ENCODE results near the gene MOSMO. TPM values are rescaled to one million over a fixed set of nuclear protein-coding genes. Genes with fewer than 3 reads are reported as not detected.

MOSMO gene
- total and polyA plus RNA-seq, 2 of the 13 experiments (the other 11 are each of a cell fraction or from before 2014, with no cell fraction given) = 26.7 to 32.6 TPM

GRCh38 chr16:22007509-22008214 lies at the start of gene MOSMO (continued):
- TF ChIP-seq ZBED4 (CRISPR knock-in tag; IDR thresholded peaks at IDR 0.05; ENCODE audit: borderline replicate concordance) = peak; percentile 77; the same call in 1 of the 2 replicates
- no peak; the same call in 1 of the 2 replicates for TF ChIP-seq RNF2 (conservative IDR thresholded peaks at IDR 0.05; ENCODE audit: low read depth)
- peak; percentile 55; the same call in 1 of the 2 replicates for TF ChIP-seq MYC (CRISPR knock-in tag; IDR thresholded peaks at IDR 0.05; ENCODE audit: borderline replicate concordance)
- no peak for TF ChIP-seq ZNF234 (CRISPR knock-in tag; conservative IDR thresholded peaks at IDR 0.05)
- TF ChIP-seq ZNF121 (CRISPR knock-in tag; IDR thresholded peaks at IDR 0.05) = peak; percentile 47; the same call in 1 of the 2 replicates
- TF ChIP-seq TGIF2 (CRISPR knock-in tag; IDR thresholded peaks at IDR 0.05) = peak; percentile 77
- TF ChIP-seq RFX5 (IDR thresholded peaks at IDR 0.05; ENCODE audit: low read depth, low read length) = peak; percentile 50; the same call in 1 of the 2 replicates
- peak; percentile 16; the same call in 1 of the 2 replicates for TF ChIP-seq ARID5B (CRISPR knock-in tag; IDR thresholded peaks at IDR 0.05)
- TF ChIP-seq ZNF710 (CRISPR knock-in tag; IDR thresholded peaks at IDR 0.05; ENCODE audit: borderline replicate concordance) = peak; percentile 73; the same call in 1 of the 2 replicates
- 0 out of 2 replicates have a peak, but pooled peaks have one; percentile 0 for TF ChIP-seq HIC2 (CRISPR knock-in tag; IDR thresholded peaks at IDR 0.05; ENCODE audit: low read depth)
- TF ChIP-seq MED1 (CRISPR knock-in tag; IDR thresholded peaks at IDR 0.05) = peak; percentile 49
- TF ChIP-seq RBFOX2 (IDR thresholded peaks at IDR 0.05; ENCODE audit: low read depth, low read length) = peak; percentile 90
- peak; percentile 68; the same call in 1 of the 2 replicates for TF ChIP-seq SRY (CRISPR knock-in tag; IDR thresholded peaks at IDR 0.05)
- peak; percentile 45; the same call in 1 of the 2 replicates for TF ChIP-seq MTF2 (CRISPR knock-in tag; IDR thresholded peaks at IDR 0.05; ENCODE audit: borderline replicate concordance)
- no peak; the same call in 1 of the 2 replicates for TF ChIP-seq ZNF333 (CRISPR knock-in tag; IDR thresholded peaks at IDR 0.05; ENCODE audit: borderline replicate concordance)
- TF ChIP-seq ZKSCAN5 (CRISPR knock-in tag; IDR thresholded peaks at IDR 0.05) = no peak; the same call in 1 of the 2 replicates
- no peak; the same call in 1 of the 2 replicates for TF ChIP-seq ZNF343 (CRISPR knock-in tag; IDR thresholded peaks at IDR 0.05)

All from HepG2 (cell line).